ENCODE results near the gene EEF2K.

DNA sequence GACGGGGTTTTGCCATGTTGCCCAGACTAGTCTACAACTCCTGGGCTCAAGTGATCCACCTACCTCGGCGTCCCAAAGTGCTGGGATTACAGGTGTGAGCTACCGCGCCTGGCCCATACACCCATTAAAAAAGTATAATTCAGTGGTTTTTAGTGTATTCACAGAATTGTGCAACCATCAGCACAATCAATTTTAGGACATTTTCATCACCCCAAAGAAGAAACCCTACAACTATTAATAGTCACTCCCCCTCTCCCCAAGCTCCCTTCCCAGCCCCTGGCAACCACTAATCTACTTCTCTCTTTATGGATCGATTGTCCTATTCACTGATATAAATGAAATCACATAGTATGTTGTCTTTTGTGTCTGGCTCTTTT is 3.8 kb upstream of the EEF2K start:
- TF ChIP-seq GATA2 (IDR thresholded peaks at IDR 0.05; ENCODE audit: low read depth, low read length) (no peak), GATA3 (IDR thresholded peaks at IDR 0.05; ENCODE audit: low read depth, low read length) (no peak)
